ENCODE data around the gene RXYLT1.

The RXYLT1 gene

GRCh38 chr12:63843254-63843720 lies 63.6 kb downstream of the RXYLT1 start:
- no peak for TF ChIP-seq POLR2A (IDR thresholded peaks at IDR 0.05; ENCODE audit: low read depth, low read length)

GRCh38 chr12:63843721-63844390 lies 64.1 kb downstream of the RXYLT1 start:
- no peak for FAIRE-seq
- peak; percentile 59; the same call in 1 of the 2 replicates for TF ChIP-seq POLR2A (IDR thresholded peaks at IDR 0.05; ENCODE audit: low read depth, low read length)
- peak; percentile 89 for DNase-seq (ENCODE audit: insufficient read length, low spot score)

More at GRCh38 chr12:63843254-63843720, 63.6 kb downstream of the RXYLT1 start:
- FAIRE-seq (no peak), DNase-seq (ENCODE audit: insufficient read length, low spot score) (no peak)

- no peak for FAIRE-seq
- 0 out of 2 replicates have a peak, but pooled peaks have one; percentile 19 for TF ChIP-seq POLR2A (IDR thresholded peaks at IDR 0.05; ENCODE audit: low read depth, low read length)
- peak; percentile 25 for DNase-seq (ENCODE audit: insufficient read length, low spot score)
Observed at GRCh38 chr12:63844391-63845341, 65.0 kb downstream of the RXYLT1 start, which contains the start of gene SRGAP1. SRGAP1 (plus strand) TSS chr12:63844700; CDS start chr12:63844817, 117 bp downstream.

GRCh38 chr12:63845726-63846125 lies 66.0 kb downstream of the RXYLT1 start:
- FAIRE-seq = no peak
- no peak for TF ChIP-seq POLR2A (IDR thresholded peaks at IDR 0.05; ENCODE audit: low read depth, low read length)

GRCh38 chr12:63846238-63846967 lies 66.7 kb downstream of the RXYLT1 start:
- TF ChIP-seq POLR2A (IDR thresholded peaks at IDR 0.05; ENCODE audit: low read depth, low read length) = no peak
- DNase-seq (ENCODE audit: insufficient read length, low spot score) = no peak
- FAIRE-seq = no peak

More at GRCh38 chr12:63845726-63846125, 66.0 kb downstream of the RXYLT1 start:
- DNase-seq (ENCODE audit: insufficient read length, low spot score) = peak; percentile 18

GRCh38 chr12:63848450-63848849 lies 68.7 kb downstream of the RXYLT1 start:
- FAIRE-seq = no peak
- DNase-seq (ENCODE audit: insufficient read length, low spot score) = no peak
- TF ChIP-seq POLR2A (IDR thresholded peaks at IDR 0.05; ENCODE audit: low read depth, low read length) = no peak

- no peak for FAIRE-seq
- no peak for DNase-seq (ENCODE audit: insufficient read length, low spot score)
- TF ChIP-seq POLR2A (IDR thresholded peaks at IDR 0.05; ENCODE audit: low read depth, low read length) = no peak
Observed at GRCh38 chr12:63849106-63849620, 69.5 kb downstream of the RXYLT1 start.

GRCh38 chr12:63849641-63850040 lies 69.9 kb downstream of the RXYLT1 start:
- FAIRE-seq = no peak

GRCh38 chr12:63853978-63854377 lies 74.3 kb downstream of the RXYLT1 start:
- no peak for DNase-seq (ENCODE audit: insufficient read length, low spot score)
- TF ChIP-seq POLR2A (IDR thresholded peaks at IDR 0.05; ENCODE audit: low read depth, low read length) = no peak
- FAIRE-seq = no peak

More at GRCh38 chr12:63849641-63850040, 69.9 kb downstream of the RXYLT1 start:
- no peak for TF ChIP-seq POLR2A (IDR thresholded peaks at IDR 0.05; ENCODE audit: low read depth, low read length)
- no peak for DNase-seq (ENCODE audit: insufficient read length, low spot score)

- DNase-seq (ENCODE audit: insufficient read length, low spot score) (no peak), FAIRE-seq (no peak)
- no peak for TF ChIP-seq POLR2A (IDR thresholded peaks at IDR 0.05; ENCODE audit: low read depth, low read length)
Observed at GRCh38 chr12:63855299-63855698, 75.6 kb downstream of the RXYLT1 start.

GRCh38 chr12:63857771-63858670 lies 78.3 kb downstream of the RXYLT1 start:
- FAIRE-seq = no peak
- no peak for DNase-seq (ENCODE audit: insufficient read length, low spot score)
- no peak for TF ChIP-seq POLR2A (IDR thresholded peaks at IDR 0.05; ENCODE audit: low read depth, low read length)

Data from H54 (cell line).